SU-DHL-6 (cell line): Measurements from ENCODE around the gene ADCY5.

ENCODE experiments used
- CTCF ChIP-seq: fragments of 200-600 bp; sonication (generic); IDR thresholded peaks from one replicate; pipeline ENCODE4 v1.5.1; 2017; ENCODE audit warnings: antibody characterized with exemption, mild to moderate bottlenecking, low read length, moderate library complexity; ENCODE audit not compliant: insufficient read depth, poor library complexity, severe bottlenecking
- EZH2phosphoT487 ChIP-seq: fragments of 200-600 bp; sonication (generic), shearing (Covaris generic); conservative IDR thresholded peaks from 2 replicates; pipeline ENCODE4 v1.6.1; 2018; ENCODE audit warnings: mild to moderate bottlenecking, antibody characterized with exemption, low read length, moderate library complexity, mixed read lengths

GRCh38 chr3:123300056-123300455, 148.8 kb downstream of the ADCY5 start:
- TF ChIP-seq CTCF (no peak), EZH2phosphoT487 (no peak)
